ENCODE data around the gene PLXDC1. TPM values are rescaled to one million over a fixed set of nuclear protein-coding genes. Genes with fewer than 3 reads are reported as not detected.

PLXDC1 gene
- total RNA-seq = under 0.01 and 0.73 TPM in 2 replicates

DNA sequence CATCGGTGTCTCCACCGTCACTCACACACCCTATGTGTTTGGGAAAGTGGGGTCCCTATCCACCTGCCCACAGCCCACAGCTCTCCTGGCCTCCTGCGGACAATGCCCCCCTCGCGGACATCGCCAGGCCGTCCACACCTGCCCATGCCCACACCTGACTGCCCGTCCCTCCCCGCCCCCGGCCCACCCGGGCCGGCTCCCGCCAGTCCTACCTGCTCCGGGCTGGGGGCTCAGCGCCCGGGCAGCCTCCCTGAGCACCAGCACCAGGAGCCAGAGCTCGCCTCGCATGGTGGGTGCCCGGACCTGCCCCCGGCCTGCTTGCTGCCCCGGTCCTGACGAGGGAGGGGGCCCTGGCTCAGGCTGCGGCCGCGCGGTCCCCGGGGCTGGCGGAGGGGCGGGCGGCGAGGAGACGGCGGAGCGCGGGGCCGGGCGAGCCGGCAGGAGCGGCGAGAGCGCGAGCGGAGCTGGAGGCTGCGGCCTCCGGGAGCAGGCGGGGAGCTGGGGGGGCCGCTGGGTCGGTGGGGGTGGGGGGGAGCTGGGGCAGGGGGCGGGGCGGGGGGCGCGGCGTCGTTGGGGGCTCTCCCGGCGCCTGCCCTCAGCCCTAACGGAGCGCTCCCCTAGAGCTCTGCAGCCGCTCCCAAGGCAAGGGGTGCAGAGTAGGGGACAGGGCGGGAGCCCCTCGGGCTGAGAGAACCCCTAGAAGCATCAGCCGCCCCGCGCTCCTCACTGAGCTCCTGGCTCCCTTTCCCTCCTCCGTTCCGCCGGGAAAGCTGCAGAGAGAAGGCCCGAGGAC lies at the start of gene PLXDC1:
Gene PLXDC1, minus strand, starts transcription at position 488 of the 793 bp plus-strand sequence. Its CDS starts 200 bp downstream, at position 288.

GRCh38 chr17:39200070-39200879 lies 48.8 kb upstream of the PLXDC1 start, which contains the start of gene RPL19:
TSS of gene RPL19 (plus strand) at chr17:39200283. CDS start at chr17:39200345, 62 bp downstream.

DNA sequence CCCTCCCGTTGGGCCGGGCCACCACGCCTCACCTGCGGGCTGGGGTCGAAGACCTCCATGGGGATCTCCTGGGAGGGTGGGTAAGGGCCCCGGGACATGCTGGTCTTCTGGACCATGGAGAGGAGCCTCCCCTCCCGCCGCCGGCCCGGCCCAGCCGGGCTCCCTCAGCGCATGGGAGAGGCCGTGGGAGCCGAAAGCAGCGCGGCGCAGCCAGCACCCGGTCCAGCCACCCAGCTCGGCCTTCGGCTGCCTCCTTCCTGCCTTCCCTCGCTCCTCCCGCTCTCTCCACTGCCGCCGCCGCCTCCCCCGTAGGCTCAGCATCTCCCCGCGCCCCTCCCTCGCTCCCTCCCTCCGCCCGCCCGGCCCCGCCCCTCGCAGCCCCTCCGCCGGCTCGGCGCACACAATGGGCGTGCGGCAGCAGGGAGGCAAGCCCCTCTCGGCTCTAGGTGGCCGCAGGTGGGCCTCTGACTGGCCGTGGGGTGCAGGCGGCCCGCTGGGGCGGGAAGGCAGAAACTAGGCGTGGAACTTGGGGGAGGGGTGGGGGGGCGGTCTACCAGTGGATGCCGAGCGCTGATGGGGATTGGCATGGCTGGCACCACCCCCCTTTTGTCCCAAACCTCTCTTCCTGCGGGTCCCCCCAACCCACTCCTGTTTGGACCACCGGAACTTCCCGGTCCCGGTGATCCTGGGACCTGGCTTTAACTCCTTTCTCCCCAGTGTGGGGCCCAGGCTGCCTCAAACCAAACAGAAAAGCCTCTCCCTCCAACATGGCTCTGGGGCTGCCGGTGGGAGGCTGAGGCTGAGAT lies 46.1 kb upstream of the PLXDC1 start, which contains the start of gene CACNB1:
Gene CACNB1, minus strand, starts transcription at position 290 of the 806 bp plus-strand sequence. Its CDS starts 174 bp downstream, at position 116.

DNA sequence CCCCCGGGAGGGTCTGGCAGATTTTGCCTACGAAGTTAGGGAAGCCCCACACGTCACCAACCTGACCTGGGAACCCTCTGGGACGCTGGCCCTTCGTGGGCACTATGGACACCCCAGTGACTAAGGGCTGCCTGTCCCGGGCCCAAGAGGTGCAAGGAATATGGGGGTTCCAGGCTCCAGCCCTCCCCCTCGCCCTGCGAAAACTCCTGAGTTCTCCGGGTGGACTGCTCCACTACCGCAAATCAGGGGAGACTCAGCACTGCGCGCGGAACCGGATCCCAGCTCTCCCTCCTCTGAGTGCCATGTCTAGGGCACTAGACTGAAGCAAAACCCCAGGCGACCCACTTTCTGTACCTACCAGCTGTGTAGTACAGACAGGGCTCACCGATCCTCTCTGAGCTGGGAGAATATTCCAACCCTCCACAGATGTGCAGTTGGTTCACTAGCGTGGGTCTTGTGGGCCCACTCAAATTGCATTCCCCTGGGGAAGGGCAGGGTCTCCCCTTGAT lies 14.5 kb upstream of the PLXDC1 start, which contains the start of gene ARL5C:
Gene ARL5C, minus strand, starts transcription at position 321 of the 509 bp plus-strand sequence. CDS start 401 bp downstream, outside the sequence.

Small RNAs within 50 kb of the gene (small RNA-seq; reads per million reads assigned to genes)
- gene AC091178.1 = not detected

Other genes starting within 250 kb of the PLXDC1 start
- not detected in 2 replicates for gene FBXO47, start 184.2 kb downstream of the PLXDC1 start, total RNA-seq
- not detected in 2 replicates for gene ARL5C, start 14.5 kb upstream of the PLXDC1 start, total RNA-seq
- 8.8 and 9.0 TPM in 2 replicates for gene CACNB1, start 46.0 kb upstream of the PLXDC1 start, total RNA-seq
- 1,190 and 2,228 TPM in 2 replicates for gene RPL19, start 48.6 kb upstream of the PLXDC1 start, total RNA-seq
- under 0.01 and 0.20 TPM in 2 replicates for gene STAC2, start 74.3 kb upstream of the PLXDC1 start, total RNA-seq
- 8.5 and 10.4 TPM in 2 replicates for gene FBXL20, start 250.0 kb upstream of the PLXDC1 start, total RNA-seq